Skeletal muscle cell (primary cell): ENCODE measurements around the gene ZDHHC24.

Experiments
- DNase-seq: peaks from one replicate; pipeline ENCODE4 v3.0.0-alpha.2; 2010; ENCODE audit warnings: low read depth
- H3K4me3 ChIP-seq: 2 replicates; pipeline ENCODE4 v1.5.1; 2011; ENCODE audit warnings: low read depth, mild to moderate bottlenecking, control low read depth, low read length, moderate library complexity

ZDHHC24 gene

DNA sequence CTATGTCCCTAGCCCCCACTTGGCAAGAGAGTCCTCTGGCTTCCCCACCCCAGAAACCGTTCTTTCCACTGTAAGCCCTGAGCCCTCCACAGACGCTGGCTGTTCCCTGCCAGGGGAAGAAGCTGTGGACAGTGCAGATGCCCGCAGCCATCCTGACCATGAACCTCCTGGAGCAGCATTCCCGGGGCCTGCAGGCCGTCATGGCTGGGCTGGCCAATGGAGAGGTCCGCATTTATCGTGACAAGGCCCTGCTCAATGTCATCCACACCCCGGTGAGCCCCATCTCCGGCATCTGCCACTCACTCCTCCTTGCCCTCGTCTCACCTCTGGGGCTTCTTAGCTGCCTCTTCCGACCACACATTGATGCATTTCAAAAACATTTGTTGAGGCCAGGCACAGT, 22.2 kb downstream of the ZDHHC24 start:
- no peak for DNase-seq
- no peak overlapping the region for H3K4me3 ChIP-seq

DNA sequence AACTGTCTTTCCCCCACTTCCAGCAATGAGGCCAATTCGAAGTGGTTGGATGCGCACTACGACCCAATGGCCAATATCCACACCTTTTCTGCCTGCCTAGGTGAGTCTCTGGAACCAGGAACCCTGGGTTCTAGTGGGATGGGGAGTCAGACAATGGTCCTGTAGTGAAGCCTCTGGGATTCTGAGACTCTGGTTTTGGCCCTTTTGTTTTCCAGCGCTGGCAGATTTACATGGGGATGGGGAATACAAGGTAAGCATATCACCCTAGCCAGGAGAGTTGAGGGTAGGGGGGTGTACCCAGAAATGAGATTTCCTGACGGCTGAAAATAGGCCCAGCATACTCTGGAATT, 34.9 kb downstream of the ZDHHC24 start:
- H3K4me3 ChIP-seq, result peak overlapping the region; percentile 84
- DNase-seq, result no peak

DNA sequence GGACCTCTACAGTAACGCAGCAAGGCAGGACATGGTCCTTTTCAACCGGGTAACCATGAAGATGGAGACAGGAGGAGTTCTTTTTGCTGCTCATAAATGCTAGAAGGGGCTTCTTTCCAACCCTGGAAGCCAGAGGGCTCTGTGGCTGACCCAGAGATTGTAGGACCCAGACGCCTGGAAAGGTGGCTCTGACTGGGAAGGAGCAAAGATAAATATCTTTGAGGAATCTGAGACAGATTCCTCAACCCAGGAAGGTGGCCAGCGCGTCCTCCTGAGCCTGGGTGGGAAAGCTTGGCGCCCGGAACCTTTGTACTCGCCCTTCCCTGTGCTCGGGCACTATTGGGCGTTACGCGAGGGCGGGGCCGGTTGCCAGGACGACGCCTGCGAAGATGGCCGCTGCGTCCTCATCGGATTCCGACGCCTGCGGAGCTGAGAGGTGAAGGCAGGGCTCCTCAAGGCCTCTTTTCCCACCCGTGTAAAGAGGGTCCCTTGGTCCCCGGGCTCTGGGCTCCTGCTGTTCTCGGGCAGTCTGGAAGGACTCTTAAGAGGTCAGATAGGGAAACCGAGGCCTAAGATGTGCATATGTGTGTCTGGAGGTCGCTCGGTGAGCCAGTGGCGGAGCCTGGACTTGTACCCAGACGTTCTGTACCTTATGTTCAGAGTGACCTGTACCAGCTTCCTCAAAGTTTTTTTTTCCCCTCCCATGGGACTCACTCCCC, 35.4 kb downstream of the ZDHHC24 start, which contains the start of gene BBS1:
Gene BBS1 (plus strand): TSS at position 365 of the 719 bp plus-strand sequence. CDS start 25 bp downstream, at position 390.
- H3K4me3 ChIP-seq, result peak within 1 kb of the TSS; percentile 84
- peak; percentile 29 for DNase-seq

DNA sequence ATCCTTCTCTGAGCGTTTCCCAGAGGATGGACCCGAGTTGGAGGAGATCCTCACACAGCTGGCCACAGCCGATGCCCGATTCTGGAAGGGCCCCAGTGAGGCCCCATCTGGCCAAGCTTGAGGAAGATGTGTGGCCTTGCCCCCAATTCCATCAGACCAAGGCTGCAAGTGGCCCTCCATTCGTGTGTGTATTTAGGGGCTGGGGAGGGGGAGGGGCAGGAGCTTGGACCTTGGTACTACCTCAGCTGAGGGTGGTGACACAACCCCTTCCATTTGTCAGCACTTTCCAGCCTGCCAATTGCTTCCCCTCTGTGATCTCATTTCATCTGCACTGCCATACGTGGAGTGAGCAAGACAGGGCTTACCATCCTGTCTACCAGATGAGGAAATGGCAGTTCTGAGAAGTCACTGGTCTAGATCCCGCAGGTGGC, 36.7 kb downstream of the ZDHHC24 start:
- DNase-seq, result no peak
- no peak overlapping the region for H3K4me3 ChIP-seq

DNA sequence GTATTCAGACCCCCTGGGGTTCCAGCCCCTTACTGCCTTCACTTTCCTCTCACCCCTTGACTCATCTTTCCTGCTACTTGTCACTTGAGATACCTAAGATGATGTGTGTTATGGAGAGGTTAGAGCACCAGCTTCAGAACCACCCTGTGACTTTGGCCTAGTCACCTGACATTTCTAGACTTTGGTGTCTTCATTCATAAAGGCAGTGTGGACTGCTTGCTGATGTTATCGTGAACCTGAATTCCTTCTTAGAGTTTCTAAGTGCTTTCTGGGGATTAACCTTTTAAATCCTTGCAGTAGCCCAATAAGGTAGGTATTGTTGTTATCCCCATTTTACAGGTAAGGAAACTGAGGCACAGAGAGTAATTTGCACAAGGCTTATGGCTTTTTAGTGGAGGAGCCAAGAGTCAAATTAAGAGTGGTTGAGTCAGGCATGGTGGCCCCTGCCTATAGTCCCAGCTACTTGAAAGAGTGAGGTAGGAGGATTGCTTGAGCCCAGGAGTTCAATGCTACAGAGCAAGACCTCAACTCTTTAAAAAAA, 40.5 kb downstream of the ZDHHC24 start:
- H3K4me3 ChIP-seq, result no peak overlapping the region
- no peak for DNase-seq

DNA sequence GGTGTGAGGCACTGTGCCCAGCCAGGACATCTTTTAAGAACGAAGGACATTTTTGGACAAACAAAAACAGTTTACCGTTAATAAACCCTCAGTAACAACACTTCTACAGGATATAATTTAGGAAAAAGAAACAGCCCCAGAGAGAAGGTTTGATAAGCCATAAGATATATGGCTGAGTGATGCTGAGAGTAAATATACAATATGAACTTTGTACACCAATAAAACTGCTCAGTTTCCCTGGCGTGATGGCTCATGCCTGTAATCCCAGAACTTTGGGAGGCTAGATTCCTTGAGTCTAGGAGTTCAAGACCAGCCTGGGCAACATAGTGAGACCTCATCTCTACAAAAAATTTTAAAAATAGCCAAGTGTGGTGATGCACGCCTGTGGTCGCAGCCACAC, 47.3 kb downstream of the ZDHHC24 start:
- no peak for DNase-seq
- no peak overlapping the region for H3K4me3 ChIP-seq

DNA sequence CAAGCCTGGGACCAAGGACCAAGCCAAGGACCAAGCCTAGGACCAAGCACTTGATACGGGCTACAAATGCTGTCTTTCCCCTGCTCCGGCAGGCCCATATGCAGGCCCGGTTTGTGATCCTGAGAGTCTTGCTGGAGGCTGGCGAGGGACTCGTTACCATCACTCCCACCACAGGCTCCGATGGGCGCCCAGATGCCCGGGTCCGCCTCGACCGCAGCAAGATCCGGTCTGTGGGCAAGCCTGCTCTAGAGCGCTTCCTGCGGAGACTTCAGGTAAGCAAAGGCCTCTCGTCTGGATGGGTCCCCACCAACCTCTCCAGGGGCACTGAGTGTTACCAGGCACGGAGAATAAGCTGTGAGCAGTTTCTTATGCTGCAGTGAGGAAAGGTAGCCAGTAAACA, 48.6 kb downstream of the ZDHHC24 start:
- H3K4me3 ChIP-seq, result no peak overlapping the region
- no peak for DNase-seq

DNA sequence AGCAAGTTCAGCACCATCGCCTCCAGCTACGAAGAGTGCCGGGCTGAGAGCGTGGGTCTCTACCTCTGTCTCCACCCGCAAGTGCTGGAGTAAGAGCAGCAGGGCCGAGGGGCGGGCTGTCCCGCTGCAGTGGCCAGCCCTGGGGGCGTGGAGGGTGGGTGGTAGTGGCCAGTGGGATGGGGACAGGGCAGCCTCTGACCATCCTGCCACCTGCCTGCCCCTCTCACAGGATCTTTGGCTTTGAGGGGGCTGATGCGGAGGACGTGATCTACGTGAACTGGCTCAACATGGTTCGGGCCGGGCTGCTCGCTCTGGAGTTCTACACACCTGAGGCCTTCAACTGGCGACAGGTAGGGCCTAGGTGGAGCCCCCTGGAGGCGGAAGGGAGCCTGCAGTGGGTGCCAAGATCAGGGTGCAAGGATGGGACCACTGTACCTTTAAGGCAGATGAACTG, 50.4 kb downstream of the ZDHHC24 start:
- DNase-seq, result no peak
- no peak overlapping the region for H3K4me3 ChIP-seq

DNA sequence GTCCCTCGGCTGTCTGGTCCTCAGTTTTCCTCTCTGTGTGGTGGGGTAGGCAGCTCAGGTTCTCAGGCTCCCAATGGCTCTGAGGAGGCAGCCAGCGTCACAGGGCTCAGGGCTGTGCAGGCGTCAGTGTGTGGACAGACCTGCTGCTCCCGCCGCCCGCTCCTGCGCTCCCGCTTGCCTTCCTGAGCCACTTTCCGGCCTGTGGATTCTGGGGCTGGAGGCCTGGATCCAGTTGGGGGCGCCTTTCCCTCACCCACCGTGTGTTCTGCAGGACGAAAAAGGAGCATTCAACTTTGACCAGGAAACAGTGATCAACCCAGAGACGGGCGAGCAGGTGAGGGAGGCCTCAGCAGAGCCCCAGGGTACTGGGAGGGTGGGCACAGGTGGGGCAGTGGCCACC, 50.9 kb downstream of the ZDHHC24 start:
- no peak overlapping the region for H3K4me3 ChIP-seq
- DNase-seq, result no peak

DNA sequence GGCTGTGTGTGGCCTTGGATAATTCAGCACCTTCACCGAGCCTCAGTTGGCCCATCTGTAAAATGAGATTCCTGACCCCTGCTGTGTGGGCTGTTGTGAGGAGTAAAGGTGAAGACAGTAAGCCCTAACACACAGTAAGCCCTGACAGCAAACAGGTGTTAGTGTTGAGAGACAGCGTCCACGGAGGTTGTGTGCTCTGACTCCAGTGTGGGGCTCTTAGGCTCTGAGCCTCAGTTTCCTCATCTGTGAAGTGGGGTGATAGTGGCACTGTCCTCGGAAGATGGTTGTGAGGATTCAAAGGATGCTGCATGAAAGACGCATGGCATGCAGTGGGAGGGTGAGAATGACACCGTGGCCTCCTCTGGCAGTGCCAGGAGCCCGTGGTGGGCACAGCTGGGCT, 51.4 kb downstream of the ZDHHC24 start:
- no peak overlapping the region for H3K4me3 ChIP-seq
- no peak for DNase-seq

DNA sequence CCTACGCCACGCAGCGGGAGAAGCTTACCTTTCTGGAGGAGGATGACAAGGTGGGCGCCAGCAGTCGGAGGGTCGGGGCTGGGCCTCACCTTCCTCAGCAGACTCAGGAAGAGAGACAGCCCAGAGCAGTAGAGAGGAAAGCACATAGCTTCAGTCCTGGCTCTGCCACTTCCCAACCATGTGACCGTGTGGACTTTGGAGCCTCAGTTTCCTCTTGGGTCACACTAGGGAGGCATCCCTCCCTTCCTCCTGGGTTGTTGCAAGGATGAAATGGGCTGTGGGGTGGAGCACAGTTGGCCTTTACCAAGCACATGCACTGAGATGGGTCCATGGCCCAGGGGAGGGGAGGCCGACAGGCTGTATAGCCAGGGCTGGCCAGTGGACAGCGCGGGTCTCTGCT, 52.7 kb downstream of the ZDHHC24 start:
- DNase-seq, result no peak
- no peak overlapping the region for H3K4me3 ChIP-seq

DNA sequence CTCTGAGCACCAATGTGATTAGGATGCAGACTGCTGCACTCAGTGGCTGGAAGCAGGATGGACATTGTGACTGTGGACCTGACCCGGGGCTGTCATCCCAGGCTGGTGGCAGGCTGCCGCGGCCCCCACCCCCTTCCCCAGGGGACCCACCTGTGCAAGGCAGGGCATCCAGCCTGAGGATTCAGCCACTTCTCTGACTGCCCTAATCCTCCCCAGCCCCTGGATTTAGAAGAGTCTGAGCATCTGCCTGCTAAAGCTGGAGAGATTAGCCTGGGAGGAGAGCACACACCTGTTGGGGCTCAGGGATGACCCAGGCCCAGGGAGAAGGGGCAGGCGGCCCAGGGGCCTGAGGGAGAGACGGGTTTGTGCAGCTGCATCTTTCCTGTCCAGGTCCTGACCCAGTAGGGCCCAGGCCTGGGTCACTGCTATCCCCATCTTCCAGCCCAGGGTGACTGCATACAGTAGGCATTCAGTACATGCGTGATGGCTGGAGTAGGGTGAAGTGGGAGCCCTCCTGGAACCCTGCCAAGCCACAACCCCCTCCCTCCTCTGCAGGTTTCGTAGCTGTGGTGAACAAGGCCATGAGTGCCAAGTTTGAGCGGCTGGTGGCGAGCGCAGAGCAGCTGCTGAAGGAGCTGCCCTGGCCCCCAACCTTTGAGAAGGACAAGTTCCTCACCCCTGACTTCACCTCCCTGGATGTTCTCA, 53.5 kb downstream of the ZDHHC24 start:
- no peak overlapping the region for H3K4me3 ChIP-seq
- no peak for DNase-seq

DNA sequence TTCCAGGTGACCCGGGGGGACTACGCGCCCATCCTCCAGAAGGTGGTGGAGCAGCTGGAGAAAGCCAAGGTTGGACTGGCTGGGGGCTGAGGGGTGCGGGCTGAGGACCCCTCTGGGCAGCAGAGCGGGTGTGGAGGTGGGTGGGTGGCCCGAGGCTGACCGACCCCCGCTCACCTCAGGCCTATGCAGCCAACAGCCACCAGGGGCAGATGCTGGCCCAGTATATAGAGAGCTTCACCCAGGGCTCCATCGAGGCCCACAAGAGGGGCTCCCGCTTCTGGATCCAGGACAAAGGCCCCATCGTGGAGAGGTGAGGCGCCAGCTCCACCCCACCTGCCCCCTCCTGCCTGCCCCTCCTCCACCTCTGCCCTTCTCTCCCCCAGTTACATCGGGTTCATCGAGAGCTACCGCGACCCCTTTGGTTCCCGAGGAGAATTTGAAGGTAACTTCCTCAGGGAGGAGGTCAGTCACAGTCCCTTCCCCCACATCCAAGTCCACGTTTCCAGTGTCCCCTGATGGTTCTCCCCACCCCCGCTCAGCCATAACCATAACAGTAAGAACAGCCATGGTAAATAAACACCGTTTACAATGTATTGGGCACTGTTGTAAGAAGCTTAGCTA, 54.4 kb downstream of the ZDHHC24 start:
- DNase-seq, result no peak
- no peak overlapping the region for H3K4me3 ChIP-seq

DNA sequence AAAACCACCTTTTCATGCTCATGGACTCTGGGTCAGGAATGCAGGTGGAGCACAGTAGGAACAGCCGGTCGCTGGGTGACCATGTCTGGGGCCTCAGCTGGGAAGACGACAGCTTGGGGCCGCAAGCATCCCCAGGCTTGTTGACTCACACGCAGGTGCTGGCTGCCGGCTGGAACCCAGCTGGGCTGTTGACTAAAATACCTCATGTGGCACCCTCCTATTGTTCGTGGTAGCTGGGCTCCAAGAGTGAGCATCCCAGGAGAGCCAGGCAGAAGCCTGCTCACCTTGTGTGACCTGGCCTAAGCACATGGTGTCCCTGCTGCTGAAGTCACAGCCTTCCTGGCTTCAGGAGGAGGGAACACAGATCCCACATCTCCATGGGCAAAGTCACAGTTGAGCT, 56.2 kb downstream of the ZDHHC24 start:
- H3K4me3 ChIP-seq, result no peak overlapping the region
- no peak for DNase-seq

DNA sequence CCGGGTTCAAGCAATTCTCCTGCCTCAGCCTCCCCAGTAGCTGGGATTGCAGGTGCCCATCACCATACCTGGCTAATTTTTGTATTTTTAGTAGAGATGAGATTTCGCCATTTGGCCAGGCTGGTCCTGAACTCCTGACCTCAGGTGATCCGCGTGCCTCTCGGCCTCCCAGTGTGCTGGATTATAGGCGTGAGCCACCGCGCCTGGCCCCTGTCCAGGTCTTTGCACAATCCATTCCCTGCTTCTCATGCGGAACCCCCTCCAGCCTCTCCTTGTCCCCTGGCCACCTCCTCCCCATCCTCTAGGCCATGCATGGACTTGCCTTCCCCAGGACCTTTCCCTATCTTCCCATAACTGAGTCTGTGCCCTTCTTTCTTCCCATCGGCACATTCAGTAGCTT, 56.9 kb downstream of the ZDHHC24 start:
- no peak for DNase-seq
- H3K4me3 ChIP-seq, result no peak overlapping the region

DNA sequence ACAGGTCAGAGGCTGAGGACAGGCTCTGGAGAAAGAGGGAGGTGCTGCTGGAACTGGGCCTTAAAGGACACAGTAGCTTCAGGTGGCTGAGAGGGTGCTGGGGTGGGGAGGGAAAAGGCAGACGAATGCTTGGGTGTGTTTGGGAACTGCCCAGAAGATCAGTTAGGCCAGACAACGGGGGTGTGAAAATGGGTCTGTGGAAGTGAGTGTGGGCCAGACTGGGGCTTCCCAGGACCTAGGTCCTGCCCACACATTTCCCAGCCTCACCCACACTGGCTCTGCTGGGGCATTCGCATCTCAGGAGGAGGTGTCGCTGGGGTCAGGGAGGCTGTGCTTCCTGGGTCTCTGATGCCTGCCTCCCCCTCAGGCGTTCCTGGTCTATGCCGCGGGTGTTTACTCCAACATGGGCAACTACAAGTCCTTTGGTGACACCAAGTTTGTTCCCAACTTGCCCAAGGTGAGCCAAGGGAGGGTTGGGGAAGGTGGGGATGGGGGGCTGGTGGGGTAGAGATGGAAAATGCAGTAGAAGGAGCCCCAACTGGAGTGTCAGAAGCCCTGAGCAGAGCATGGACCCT, 61.0 kb downstream of the ZDHHC24 start:
- DNase-seq, result no peak
- no peak overlapping the region for H3K4me3 ChIP-seq

DNA sequence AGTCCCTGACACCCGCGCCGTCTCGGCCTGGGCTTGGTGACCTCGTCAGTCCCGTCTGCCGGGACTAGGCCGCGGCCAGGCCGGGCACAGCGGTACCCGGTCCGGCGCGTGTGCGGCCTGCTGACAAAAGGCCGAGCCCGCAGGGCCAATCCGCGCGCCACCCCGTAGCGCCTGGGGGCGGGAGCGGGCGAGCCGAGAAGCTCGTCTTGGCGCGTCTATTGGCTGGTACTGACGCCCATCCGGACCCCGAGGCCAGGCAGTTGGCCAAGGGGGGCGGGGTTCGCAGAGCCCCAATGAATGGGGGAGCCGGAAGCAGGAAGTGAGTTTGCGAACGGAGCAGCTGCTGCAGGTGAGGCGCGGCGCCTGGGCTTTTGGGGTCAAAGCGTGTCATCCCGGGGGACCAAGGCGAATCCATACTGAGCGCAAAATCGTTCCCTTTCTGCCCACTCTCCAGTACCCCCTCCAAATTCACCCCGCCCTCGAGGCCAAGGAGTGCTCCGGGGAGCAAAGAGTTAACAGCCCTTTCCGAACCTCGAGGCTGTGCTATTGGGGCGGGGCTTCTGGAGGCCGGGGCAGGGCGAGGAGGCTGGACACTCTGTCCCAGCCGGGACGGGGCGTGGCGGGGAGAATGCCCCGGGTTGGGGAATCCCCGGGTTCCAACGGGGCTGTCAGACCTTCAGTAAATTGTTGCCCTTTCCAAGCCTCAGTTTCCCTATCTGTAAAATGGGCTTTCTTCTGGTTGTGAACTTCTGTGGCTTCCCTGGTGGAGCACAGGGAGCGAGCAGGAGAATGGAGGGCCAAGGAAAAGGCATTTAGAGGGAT, 65.5 kb downstream of the ZDHHC24 start, which contains the start of gene DPP3:
Gene DPP3 (plus strand): TSS at position 318 of the 822 bp plus-strand sequence. CDS start 1,767 bp downstream, outside the sequence.
- peak; percentile 83 for DNase-seq
- peak within 1 kb of the TSS; percentile 64 for H3K4me3 ChIP-seq

DNA sequence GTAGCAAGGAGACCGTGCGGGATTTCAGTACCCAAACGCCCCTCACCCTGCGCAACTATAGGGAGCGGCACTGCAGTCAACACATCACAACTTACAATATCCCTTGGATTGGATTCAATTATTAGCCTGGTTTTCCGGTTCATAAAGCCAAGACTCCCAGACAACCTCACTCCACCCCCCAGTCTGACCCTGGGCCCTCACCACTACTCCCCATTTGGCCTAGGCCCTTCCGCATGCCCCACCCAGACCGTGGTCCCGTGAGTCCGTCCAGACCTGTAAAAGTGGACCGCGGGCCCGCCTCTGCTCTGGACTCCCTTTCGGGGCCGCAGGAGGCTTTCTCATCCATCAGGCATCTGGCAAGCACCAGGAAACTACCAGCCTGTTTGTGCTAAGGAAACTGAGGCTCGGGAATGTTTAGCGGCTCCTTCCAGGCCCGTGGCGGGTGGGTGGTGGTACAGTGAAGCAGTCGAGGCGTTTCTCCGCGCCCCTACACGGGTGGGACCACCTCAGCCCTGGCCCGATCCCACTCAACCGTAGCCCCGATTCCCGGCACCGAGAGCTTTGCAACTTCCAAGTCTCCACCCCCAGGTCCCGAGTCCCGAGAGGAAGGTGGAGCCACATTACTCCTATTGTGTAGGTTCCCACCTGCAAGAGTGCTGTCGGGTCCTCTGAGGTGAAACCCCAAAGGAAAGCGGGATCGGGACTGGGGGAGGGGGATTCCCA, 66.3 kb downstream of the ZDHHC24 start:
- peak overlapping the region; percentile 64 for H3K4me3 ChIP-seq
- no peak for DNase-seq
